ENCODE data around the gene PTGES.
A peak's percentile ranks its signal among the peaks of the same experiment; 100 is the strongest.

The PTGES gene

GRCh38 chr9:129740666-129741464, 12.0 kb downstream of the PTGES start:
- no peak for DNase-seq

- DNase-seq: no peak
Observed at GRCh38 chr9:129740174-129740573, 12.7 kb downstream of the PTGES start.

- DNase-seq: no peak
Observed at GRCh38 chr9:129739432-129739831, 13.4 kb downstream of the PTGES start.

GRCh38 chr9:129737479-129738274, 15.2 kb downstream of the PTGES start:
- peak; percentile 85 for DNase-seq

- no peak for DNase-seq
Observed at GRCh38 chr9:129736334-129736733, 16.5 kb downstream of the PTGES start.

GRCh38 chr9:129735546-129735945, 17.3 kb downstream of the PTGES start:
- DNase-seq: no peak

GRCh38 chr9:129733632-129733953, 19.2 kb downstream of the PTGES start:
- no peak for DNase-seq

- no peak for DNase-seq
Observed at GRCh38 chr9:129732946-129733631, 19.8 kb downstream of the PTGES start.

- DNase-seq: no peak
Observed at GRCh38 chr9:129732100-129732499, 20.7 kb downstream of the PTGES start.

- no peak for DNase-seq
Observed at GRCh38 chr9:129731477-129732085, 21.3 kb downstream of the PTGES start.

- DNase-seq: no peak
Observed at GRCh38 chr9:129728744-129729143, 24.1 kb downstream of the PTGES start.

GRCh38 chr9:129726322-129727160, 26.3 kb downstream of the PTGES start:
- peak; percentile 87 for DNase-seq

- DNase-seq: peak; percentile 81
Observed at GRCh38 chr9:129725795-129726251, 27.0 kb downstream of the PTGES start.

- DNase-seq: no peak
Observed at GRCh38 chr9:129724456-129725190, 28.2 kb downstream of the PTGES start.

GRCh38 chr9:129722913-129723312, 29.9 kb downstream of the PTGES start:
- no peak for DNase-seq

- peak; percentile 44 for DNase-seq
Observed at GRCh38 chr9:129720865-129721545, 31.8 kb downstream of the PTGES start.

GRCh38 chr9:129720181-129720864, 32.5 kb downstream of the PTGES start:
- peak; percentile 12 for DNase-seq

- no peak for DNase-seq
Observed at GRCh38 chr9:129719135-129719534, 33.7 kb downstream of the PTGES start.

GRCh38 chr9:129718647-129719046, 34.2 kb downstream of the PTGES start:
- no peak for DNase-seq

GRCh38 chr9:129717991-129718390, 34.9 kb downstream of the PTGES start:
- DNase-seq: no peak

Data from NCI-H69 (cell line).